NCI-H1694 (cell line): ENCODE measurements around the gene LRRC45.
A peak's percentile ranks its signal among the peaks of the same experiment; 100 is the strongest.

ENCODE experiments used
- DNase-seq: peaks from one replicate; lab custom pipeline; 2025; lab: John Stamatoyannopoulos, UW

Gene LRRC45

GRCh38 chr17:81993729-81994592, 29.1 kb upstream of the LRRC45 start:
- no peak for DNase-seq

- no peak for DNase-seq
Observed at GRCh38 chr17:81994593-81995462, 28.3 kb upstream of the LRRC45 start.

GRCh38 chr17:81995463-81996231, 27.5 kb upstream of the LRRC45 start:
- DNase-seq, result no peak

- DNase-seq, result no peak
Observed at GRCh38 chr17:81996232-81996756, 26.8 kb upstream of the LRRC45 start.

- no peak for DNase-seq
Observed at GRCh38 chr17:81996757-81997441, 26.2 kb upstream of the LRRC45 start.

GRCh38 chr17:81998212-81998611, 24.9 kb upstream of the LRRC45 start:
- no peak for DNase-seq

- DNase-seq, result no peak
Observed at GRCh38 chr17:81998691-81999438, 24.2 kb upstream of the LRRC45 start.

- DNase-seq, result no peak
Observed at GRCh38 chr17:81999587-81999975, 23.5 kb upstream of the LRRC45 start.

GRCh38 chr17:81999976-82000802, 22.9 kb upstream of the LRRC45 start:
- DNase-seq, result no peak

GRCh38 chr17:82000803-82001570, 22.1 kb upstream of the LRRC45 start:
- DNase-seq, result peak; percentile 56

GRCh38 chr17:82001571-82002056, 21.5 kb upstream of the LRRC45 start:
- DNase-seq, result no peak

- no peak for DNase-seq
Observed at GRCh38 chr17:82003411-82004381, 19.4 kb upstream of the LRRC45 start.

GRCh38 chr17:82004517-82005455, 18.3 kb upstream of the LRRC45 start:
- DNase-seq, result no peak

- DNase-seq, result peak; percentile 21
Observed at GRCh38 chr17:82005701-82006348, 17.3 kb upstream of the LRRC45 start.

GRCh38 chr17:82006468-82007227, 16.5 kb upstream of the LRRC45 start:
- peak; percentile 38 for DNase-seq
